HUES64 (cell line): ENCODE measurements around the gene FAM53A.

Source experiments
- H3K27ac ChIP-seq: 2 replicates; pipeline ENCODE4 v1.7.0; 2013; ENCODE audit warnings: low read depth, low read length, inconsistent platforms
- H3K27me3 ChIP-seq: 2 replicates; pipeline ENCODE4 v1.6.1; 2013; ENCODE audit warnings: mild to moderate bottlenecking, low read length; ENCODE audit not compliant: insufficient read depth
- H3K36me3 ChIP-seq: 2 replicates; pipeline ENCODE4 v1.6.1; 2013; ENCODE audit warnings: mild to moderate bottlenecking, low read length; ENCODE audit not compliant: insufficient read depth
- H3K4me1 ChIP-seq: 2 replicates; pipeline ENCODE4 v1.6.1; 2013; ENCODE audit warnings: mild to moderate bottlenecking, low read length, moderate library complexity; ENCODE audit not compliant: insufficient read depth
- H3K4me3 ChIP-seq: 2 replicates; pipeline ENCODE4 v1.5.1; 2013; ENCODE audit warnings: mild to moderate bottlenecking, low read length, moderate library complexity
- H3K9ac ChIP-seq: 2 replicates; pipeline ENCODE4 v1.6.1; 2013; ENCODE audit warnings: mild to moderate bottlenecking, low read depth, low read length
- H3K9me3 ChIP-seq: 2 replicates; pipeline ENCODE4 v1.6.1; 2013; ENCODE audit warnings: low read depth, low read length; ENCODE audit not compliant: insufficient read depth
- WGBS: fragments of 150-250, 120-280 bp; methylation state at CpG from one replicate; pipeline ENCODE4 v1.1.7; 2013; ENCODE audit warnings: missing lambda C conversion rate; 5-methylcytosine and 5-hydroxymethylcytosine counted together

The FAM53A gene

GRCh38 chr4:1722551-1723118 is 38.5 kb upstream of the FAM53A start:
- Histone ChIP-seq H3K36me3 (peaks cover 57% of the 10 kb centered on the region), H3K9me3 (no peaks in the 10 kb centered on the region), H3K9ac (peak overlapping the region; percentile 93), H3K27me3 (no peaks in the 10 kb centered on the region), H3K4me1 (no peaks in the 10 kb centered on the region), H3K4me3 (peak overlapping the region; percentile 87), H3K27ac (no peak overlapping the region)
- WGBS, result 60% methylated on average over 18 of the region's 18 CpGs

DNA sequence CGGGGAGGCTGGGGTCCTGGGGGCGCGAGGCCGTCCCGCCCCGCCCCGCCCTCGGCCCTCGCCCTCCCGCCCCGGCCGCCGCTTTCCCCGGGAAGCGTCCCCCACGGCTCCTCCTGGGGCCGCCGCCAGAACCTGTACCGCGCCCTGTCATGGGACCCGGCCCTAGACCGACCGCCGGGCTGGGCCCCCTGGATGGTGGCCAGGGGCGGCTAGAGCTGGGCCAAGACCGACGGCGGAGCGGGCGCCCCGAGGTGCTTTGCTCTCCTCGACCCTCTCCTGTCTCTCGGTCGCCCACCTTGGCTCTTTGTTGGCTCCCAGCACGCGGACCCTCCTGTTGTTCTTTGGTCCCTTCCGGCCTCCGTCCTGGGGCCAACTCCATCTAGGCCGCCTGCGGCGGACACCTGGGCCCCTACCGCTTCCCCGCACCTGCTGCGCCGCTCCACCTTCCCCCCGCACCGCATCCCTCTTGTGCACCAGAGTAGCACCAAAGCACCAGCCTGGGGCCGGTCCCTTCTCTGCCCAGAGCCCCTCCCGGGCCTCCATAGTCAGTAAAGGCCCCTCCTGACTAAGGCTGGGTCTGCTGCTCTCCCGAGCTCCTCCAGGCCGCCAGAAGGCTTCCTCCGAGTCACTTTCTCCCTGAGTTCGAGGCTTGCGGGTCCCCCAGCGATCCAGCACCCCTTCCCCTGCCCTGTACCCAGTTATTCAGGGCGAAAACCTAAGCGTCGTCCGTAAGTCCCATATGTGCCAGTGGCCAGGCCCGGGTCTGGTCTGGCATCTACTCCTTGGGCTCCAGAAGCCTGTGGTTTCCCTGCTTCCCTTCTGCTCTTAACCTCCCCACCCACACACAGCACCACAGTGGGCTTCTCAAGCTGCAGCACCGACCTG is 37.8 kb upstream of the FAM53A start:
- H3K36me3 ChIP-seq, result peaks cover 51% of the 10 kb centered on the region

DNA sequence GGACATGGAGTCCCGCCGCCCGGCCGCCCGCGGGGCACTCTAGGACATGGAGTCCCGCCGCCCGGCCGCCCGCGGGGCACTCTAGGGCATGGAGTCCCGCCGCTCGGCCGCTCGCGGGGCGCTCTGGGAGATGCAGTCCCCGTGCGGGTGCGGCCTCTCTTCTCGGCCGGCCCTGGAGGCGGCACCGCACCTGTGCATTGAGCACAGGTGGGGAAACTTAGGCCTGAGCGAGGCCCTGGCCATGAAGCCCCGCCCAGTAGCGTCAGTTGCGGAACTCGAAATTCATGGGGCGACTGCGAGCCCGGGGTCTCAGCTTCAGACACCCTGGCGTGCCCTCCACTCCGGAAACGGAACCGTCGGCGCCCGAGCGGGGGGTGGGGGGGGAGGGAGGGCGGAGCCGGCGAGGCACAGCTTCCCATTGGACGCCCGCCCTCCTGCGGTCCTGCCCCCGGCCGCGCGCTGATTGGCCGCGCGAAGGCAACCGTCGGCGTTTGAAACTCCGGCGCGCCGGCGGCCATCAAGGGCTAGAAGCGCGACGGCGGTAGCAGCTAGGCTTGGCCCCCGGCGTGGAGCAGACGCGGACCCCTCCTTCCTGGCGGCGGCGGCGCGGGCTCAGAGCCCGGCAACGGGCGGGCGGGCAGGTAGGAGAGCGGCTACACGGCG is 37.0 kb upstream of the FAM53A start, which contains the start of the genes TACC3 and TMEM129:
TACC3 (plus strand) TSS at position 519 of the 663 bp plus-strand sequence. CDS start 1,901 bp downstream, outside the sequence.
TMEM129 (minus strand) TSS at position 321 of the 663 bp plus-strand sequence. CDS start 486 bp downstream, outside the sequence.
- H3K4me3 ChIP-seq, result peak within 1 kb of the TSS; percentile 87

More for the DNA sequence above, 37.8 kb upstream of the FAM53A start:
- no peaks in the 10 kb centered on the region for H3K9me3 ChIP-seq
- WGBS, result 3% methylated on average over 61 of the region's 61 CpGs
- H3K4me1 ChIP-seq, result no peaks in the 10 kb centered on the region
- peak overlapping the region; percentile 87 for H3K4me3 ChIP-seq
- H3K27ac ChIP-seq, result peak overlapping the region; percentile 68
- peak overlapping the region; percentile 93 for H3K9ac ChIP-seq
- H3K27me3 ChIP-seq, result no peaks in the 10 kb centered on the region

DNA sequence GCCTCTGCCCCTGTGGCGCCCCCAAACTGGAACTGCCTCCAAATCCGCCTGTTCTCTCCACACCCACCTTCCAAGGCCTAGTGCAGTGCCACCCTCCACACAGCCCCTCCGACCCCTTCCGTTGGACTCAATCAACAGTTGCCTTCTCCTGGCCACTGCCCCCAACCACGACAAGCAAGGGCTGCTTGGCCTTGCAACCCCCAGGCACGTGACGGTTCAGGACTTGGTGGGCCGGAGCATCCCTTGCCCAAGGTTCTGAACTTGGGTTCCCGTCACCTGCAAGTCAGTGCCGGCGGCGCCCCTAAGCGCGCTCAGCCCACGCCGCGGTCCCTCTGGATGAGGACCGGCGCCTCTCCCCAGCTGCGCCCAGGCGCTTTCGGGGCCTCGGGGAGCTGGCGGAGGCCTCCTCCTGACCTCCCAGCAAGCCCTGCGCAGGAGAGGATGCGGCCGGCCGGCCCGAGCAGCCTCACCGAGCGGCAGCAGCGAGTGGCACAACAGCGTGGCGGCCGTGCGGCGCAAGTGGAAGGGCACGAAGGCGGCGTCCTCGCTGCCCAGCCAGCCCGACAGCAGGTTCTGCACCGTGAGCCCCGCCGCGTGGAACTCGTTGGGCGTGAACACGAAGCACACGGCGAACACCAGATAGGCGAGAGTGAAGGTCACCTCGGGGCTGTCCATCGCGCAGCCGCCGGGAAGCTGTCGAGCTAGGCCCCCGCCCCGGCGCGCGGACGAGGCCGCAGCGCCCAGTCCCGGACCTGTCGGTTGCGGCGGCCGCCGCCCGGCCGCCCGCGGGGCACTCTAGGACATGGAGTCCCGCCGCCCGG is 36.3 kb upstream of the FAM53A start:
- peaks cover 41% of the 10 kb centered on the region for H3K36me3 ChIP-seq
- 3% methylated on average over 79 of the region's 79 CpGs for WGBS
- no peaks in the 10 kb centered on the region for H3K27me3 ChIP-seq
- H3K9me3 ChIP-seq, result no peaks in the 10 kb centered on the region
- peak overlapping the region; percentile 87 for H3K4me3 ChIP-seq
- no peaks in the 10 kb centered on the region for H3K4me1 ChIP-seq
- H3K27ac ChIP-seq, result peak overlapping the region; percentile 77; the same call in 1 of the 2 replicates
- peak overlapping the region; percentile 83 for H3K9ac ChIP-seq

More for the DNA sequence above, 37.0 kb upstream of the FAM53A start, which contains the start of the genes TACC3 and TMEM129:
- H3K9me3 ChIP-seq, result no peaks in the 10 kb centered on the region
- H3K9ac ChIP-seq, result peak within 1 kb of the TSS; percentile 93
- H3K27ac ChIP-seq, result peak within 1 kb of the TSS; percentile 77
- H3K4me1 ChIP-seq, result no peaks in the 10 kb centered on the region
- WGBS, result under 1% methylated on average over 74 of the region's 83 CpGs
- H3K27me3 ChIP-seq, result no peaks in the 10 kb centered on the region
- peaks cover 49% of the 10 kb centered on the region for H3K36me3 ChIP-seq

- WGBS, result 96% methylated on average over 31 of the region's 31 CpGs
- Histone ChIP-seq H3K9ac (no peak overlapping the region), H3K4me1 (no peaks in the 10 kb centered on the region), H3K36me3 (peaks cover 22% of the 10 kb centered on the region), H3K9me3 (no peaks in the 10 kb centered on the region), H3K27ac (no peak overlapping the region), H3K4me3 (no peak overlapping the region), H3K27me3 (no peaks in the 10 kb centered on the region)
Measured at GRCh38 chr4:1718095-1718850, 34.2 kb upstream of the FAM53A start.

GRCh38 chr4:1717129-1718094 is 33.3 kb upstream of the FAM53A start:
- Histone ChIP-seq H3K9me3 (no peaks in the 10 kb centered on the region), H3K4me1 (no peaks in the 10 kb centered on the region), H3K36me3 (peaks cover 18% of the 10 kb centered on the region; the same call in 1 of the 2 replicates), H3K27me3 (no peaks in the 10 kb centered on the region), H3K4me3 (no peak overlapping the region), H3K27ac (no peak overlapping the region), H3K9ac (no peak overlapping the region)
- WGBS, result 96% methylated on average over 32 of the region's 32 CpGs

- H3K9ac ChIP-seq, result no peak overlapping the region
- no peak overlapping the region for H3K27ac ChIP-seq
- 92% methylated on average over 15 of the region's 15 CpGs for WGBS
- H3K4me1 ChIP-seq, result no peaks in the 10 kb centered on the region
- no peak overlapping the region for H3K4me3 ChIP-seq
- H3K9me3 ChIP-seq, result no peaks in the 10 kb centered on the region
- peaks cover 18% of the 10 kb centered on the region; the same call in 1 of the 2 replicates for H3K36me3 ChIP-seq
- no peaks in the 10 kb centered on the region for H3K27me3 ChIP-seq
Measured at GRCh38 chr4:1716065-1716945, 32.2 kb upstream of the FAM53A start.

DNA sequence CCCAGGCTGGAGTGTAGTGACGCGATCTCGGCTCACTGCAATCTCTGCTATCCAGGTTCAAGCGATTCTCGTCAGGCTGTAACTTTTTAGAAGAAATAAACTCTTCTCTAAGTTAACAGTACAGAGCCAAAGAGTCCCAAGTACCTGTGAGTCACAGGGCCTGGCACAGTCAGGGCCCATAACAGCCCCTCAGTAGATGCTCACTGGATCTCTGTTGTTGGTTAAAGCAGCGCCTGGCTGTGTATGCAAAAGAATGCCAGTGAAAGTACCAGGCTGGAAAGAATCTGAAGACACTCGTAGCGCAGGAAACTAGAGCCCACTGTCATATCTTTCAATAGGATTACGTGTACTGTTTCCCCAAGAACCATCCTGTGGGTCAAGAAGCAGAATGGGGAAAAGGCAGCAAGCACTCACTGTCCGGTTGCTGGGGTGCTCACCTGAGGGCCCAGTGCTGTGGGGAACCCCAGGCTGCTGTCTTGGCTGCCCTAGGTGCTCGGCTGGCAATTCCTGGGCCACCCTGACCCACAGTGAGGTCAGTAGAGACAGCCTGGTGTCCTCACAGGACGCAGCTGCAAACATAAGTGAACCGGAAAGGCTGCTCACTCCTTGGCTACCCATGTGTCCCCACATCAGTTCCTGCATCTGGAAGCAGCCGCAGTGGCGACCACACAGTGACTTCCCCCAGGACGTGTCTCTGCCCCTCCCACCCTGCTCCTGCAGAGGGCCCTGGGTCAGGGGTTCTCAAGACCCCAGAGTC is 31.1 kb upstream of the FAM53A start:
- Histone ChIP-seq H3K27ac (no peak overlapping the region), H3K4me1 (no peaks in the 10 kb centered on the region), H3K27me3 (no peaks in the 10 kb centered on the region), H3K36me3 (peaks cover 22% of the 10 kb centered on the region), H3K4me3 (no peak overlapping the region), H3K9me3 (no peaks in the 10 kb centered on the region), H3K9ac (no peak overlapping the region)
- WGBS, result 91% methylated on average over 16 of the region's 16 CpGs
